Measurements from ENCODE around the gene PTS.
A peak's percentile ranks its signal among the peaks of the same experiment; 100 is the strongest.

PTS gene

DNA sequence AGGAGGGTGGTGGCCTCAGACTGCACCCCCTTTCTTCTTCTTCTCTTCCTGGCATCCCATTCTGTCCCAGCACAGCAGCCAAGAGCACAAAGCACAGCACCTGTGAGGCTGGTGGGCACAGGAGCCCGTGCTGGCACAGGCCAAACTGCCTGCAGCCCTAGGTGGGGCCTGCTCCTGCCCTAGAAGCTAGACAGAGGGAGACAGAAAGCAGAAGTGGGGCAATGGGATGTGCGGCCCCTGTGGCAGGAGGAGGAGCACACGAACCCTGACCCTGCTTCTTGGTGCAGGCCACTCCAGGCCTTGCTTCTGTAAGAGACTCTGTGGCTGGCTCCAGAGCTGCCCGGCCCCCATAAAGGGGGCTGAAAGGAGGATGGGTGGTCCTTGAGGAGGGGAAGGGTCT, 3.9 kb upstream of the PTS start:
- no peak for DNase-seq (ENCODE audit: low read depth)

DNA sequence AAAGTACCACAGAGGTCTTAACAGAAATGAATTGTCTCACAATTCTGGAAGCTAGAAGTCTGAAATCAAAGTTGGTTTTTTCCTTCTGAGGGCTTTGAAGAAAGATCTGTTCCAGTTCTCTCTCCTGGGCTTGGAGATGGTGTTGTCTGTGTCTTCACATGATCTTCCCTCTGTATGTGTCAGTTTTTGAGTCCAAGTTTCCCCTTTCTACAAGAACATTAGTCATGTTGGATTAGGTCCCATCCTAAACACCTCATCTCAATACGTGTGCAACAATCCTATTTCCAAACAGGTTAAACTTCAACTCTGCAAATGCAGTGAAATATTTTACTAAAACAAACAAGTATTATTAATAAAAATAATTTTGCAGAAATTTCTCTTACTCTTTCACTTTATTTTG, 3.1 kb upstream of the PTS start:
- no peak for DNase-seq (ENCODE audit: low read depth)

DNA sequence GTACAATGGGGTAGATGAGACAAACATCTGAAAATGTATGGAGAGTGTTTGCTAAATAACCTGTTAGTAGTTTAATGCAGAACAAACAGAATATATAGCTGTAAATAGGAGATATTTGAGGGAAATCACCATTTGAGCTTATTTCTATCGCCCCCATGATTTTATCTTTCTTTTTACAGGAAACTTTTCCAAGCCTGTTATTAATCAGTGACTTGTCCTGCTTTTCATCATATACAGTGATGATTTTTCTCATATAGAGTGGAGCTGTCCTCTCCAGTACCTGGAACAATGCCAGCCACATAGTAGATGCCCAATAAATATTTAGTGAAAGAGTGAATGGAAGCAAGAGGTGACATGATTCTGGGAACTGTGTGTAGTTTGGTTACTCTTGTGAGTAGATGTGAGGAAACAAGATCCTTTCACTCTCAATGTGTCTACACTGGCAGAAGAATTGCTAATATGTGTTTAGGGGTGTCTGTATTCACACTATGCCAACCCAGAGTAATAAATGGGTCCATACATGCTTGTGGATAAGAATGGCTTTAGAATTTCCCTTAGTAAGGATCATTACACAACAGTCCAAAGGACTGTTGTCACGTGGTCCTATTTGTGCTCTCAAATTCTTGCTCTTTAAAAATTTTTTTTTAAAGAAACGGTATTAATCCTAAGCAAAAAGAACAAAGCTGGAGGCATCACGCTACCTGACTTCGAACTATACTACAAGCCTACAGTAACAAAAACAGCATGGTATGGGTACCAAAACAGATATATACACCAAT, 2.3 kb upstream of the PTS start:
- DNase-seq (ENCODE audit: low read depth), result no peak

DNA sequence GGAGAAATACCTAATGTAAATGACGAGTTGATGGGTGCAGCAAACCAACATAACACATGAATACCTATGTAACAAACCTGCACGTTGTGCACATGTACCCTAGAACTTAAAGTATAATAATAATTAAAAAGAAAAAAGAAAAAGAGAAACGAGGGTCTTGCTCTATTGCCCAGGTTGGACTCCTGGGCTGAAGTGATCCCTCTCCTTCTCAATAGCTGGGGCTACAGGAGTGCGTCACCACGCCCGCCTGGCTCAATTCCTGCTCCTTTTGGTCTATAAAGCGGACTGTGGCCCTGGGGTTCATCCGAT, 521 bp upstream of the PTS start:
- peak; percentile 85 for DNase-seq (ENCODE audit: low read depth)

DNA sequence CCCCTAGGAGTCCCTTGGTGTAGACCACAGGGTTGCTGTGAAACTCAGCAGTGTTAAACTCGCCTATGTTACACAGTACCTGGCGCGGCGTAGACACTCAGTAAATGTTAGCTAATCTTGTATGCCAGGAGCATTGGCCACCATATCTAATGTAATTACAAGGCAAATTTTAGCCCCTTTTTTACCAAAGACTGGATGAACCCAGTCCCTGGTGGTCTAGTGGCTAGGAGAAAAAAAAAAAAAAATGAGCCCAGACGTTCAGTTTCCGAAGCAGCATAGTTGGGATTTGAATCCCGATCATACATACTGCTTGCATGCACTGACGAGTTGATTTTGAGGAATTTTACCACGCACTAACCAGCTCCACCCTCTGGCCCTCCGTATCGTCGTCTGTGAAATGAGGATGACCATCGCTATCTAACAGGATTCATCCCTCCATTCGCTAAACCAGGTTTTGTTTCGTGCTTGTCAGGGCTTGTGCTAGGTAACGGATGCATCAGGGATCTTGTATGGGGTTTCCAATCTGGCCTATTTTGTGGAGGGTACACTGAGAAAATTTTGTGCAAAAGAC, 688 bp downstream of the PTS start:
- DNase-seq (ENCODE audit: low read depth), result peak; percentile 56

DNA sequence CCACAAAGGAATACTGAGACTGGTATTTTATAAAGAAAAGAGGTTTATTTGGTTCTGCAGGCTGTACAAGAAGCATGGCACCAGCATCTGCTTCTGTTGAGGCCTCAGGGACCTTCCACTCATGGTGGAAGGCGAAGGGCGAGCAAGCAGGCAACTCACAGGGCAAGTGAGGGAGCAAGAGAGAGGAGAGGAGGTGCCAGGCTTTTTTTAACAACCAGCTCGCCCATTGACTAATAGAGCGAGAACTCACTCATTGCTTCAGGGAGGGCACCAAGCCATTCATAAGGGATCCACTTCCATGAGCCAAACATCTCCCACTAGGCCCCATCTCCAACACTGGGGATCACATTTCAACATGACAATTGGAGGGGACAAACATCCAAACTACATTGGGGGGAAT, 1.2 kb downstream of the PTS start:
- DNase-seq (ENCODE audit: low read depth), result no peak

DNA sequence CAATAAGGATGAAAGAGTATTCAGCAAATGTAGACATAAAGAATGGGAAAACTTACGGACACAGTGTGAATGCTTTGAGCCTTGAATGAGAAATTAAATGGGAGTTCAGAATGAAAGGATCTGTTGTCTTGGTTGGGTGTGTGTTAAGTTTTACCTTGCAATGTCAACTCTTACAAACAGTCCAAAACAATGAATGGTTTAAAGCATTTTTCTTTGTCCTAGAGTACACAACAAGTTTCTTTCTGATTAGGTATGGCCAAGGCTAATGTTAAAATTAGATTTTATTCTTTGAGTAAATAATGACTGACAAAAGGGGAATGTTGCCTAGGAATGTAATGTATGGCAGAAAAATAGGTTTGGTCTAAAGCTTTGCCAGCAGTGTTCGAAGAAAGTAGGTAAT, 2.5 kb downstream of the PTS start:
- DNase-seq (ENCODE audit: low read depth), result no peak

DNA sequence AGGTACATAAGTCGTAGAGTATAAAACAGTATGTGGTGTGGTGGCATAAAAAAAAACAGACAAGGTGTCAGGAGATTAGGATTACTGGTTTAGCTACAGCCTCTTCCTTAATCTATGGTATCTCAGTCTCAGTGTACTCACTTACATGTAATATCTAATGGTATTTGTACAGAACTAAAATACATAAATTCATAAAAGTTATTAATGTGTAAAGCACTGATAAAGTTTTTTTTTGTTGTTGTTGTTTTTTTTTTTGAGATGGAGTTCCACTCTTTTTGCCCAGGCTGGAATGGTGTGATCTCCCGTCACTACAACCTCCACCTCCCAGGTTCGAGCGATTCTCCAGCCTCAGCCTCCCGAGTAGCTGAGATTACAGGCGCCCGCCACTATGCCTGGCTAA, 2.9 kb downstream of the PTS start:
- no peak for DNase-seq (ENCODE audit: low read depth)

DNA sequence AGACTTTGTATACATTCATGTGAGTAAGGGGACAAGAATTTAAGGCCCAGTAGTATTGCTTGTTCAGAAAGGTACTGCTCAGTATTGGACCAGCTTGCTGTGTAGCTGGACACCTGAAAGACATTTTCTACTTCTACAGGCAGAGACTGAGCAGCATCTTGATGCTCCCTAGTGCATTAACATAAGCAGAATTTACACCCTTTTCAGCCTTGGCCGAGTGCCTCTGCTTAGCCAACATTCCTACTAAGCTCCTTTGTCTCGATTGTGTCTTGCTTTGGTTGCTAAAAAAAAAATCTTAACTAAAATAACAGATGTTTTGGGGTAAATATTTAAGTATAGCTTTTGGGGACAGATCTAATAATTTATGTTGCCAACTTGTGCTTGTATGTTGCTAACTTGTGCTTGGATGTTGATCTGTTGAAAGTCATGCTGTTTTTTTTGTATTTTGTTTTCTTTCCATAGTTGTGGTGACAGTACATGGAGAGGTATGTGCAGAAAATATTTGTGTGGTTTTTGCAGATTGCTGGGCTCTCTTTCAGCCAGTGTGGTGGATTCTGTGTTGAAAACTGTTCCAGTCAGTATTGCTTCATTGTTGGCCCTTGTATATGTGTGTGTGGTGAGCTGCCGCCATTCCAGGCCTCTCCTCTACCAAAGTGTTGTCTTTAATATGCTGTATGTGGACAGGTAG, 3.7 kb downstream of the PTS start:
- DNase-seq (ENCODE audit: low read depth), result peak; percentile 89

DNA sequence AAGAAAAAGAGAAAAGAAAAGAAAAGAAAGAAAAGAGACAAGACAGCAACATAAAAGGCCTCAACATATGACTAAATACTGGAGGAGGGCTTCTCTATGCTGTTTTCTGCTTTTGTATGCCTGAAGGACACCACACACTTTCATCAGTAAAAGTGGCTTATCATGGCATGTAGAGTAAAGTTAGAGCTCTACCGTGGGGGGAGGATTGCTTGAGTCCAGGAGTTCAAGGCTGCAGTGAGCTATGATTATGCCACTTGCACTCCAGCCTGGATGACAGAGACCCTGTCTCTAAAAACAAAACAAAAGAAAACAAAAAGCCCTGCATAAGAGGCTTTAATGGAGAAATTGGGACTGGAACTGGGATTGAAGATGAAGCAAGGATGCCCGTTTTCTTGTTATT, 5.7 kb downstream of the PTS start:
- DNase-seq (ENCODE audit: low read depth), result no peak

DNA sequence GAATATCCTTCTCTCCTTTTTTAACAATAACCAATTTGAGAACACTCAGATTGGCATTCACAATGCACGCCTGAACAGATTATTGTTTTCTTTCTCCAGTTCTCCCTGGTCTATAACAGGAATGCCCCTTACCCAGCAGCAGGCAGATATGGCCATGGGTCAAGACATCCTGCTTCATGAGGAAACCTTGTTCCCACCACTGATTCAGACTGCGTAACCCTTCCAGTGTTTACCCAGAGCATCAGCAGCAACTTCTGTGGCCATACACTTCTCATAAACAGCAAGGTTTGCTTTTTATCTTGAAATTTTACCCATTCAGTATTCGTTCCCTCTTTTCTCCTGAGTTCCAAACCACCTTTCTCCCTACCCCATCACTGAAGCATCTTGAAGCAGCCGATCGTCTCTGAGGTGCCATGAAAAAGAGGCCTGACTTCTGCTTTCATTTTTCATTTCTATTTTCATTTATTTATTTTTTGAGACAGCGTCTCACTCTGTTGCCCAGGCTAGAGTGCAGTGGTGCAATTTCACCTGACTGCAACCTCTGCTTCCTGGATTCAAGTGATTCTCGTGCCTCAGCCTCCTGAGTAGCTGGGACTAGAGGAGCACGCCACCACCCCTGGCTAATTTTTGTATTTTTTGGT, 9.6 kb downstream of the PTS start:
- no peak for DNase-seq (ENCODE audit: low read depth)

DNA sequence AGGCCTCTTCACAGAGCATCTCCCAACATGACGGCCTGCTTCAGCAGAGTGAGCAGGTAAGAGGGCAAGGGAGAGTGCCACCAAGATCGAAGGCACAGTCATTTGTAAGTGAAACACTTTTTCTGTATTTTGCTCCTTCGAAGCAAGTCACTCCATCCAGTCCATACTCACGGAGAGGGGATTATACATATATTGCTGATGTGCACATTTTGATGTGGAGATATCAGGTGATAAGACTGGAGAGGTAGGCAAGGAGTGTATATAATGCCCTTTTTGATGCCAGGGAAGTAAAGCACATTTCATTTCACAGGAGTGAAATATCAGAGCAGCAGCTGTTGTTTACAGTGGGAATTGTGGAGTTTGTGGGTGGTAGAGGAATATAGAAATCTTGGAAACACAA, 11.2 kb downstream of the PTS start:
- no peak for DNase-seq (ENCODE audit: low read depth)

DNA sequence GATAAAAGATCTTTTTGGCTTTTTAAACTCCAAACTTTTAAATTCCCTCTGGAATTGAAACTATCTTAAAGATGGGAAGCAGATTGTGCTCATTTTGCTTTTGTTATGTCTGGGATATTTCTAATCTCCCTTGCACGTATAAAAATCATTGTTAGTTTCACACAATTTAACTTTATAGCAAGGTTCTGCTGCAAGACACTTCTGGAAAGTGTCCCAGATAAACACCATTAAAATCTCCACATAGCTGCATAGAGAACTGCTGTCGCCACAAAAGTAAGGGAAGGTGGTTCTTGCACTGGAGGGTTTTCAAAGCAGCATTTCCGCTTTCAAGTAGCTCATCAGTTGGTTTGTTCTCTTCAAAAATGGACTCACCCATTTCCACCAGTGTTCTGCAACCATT, 11.8 kb downstream of the PTS start:
- peak; percentile 46 for DNase-seq (ENCODE audit: low read depth)

DNA sequence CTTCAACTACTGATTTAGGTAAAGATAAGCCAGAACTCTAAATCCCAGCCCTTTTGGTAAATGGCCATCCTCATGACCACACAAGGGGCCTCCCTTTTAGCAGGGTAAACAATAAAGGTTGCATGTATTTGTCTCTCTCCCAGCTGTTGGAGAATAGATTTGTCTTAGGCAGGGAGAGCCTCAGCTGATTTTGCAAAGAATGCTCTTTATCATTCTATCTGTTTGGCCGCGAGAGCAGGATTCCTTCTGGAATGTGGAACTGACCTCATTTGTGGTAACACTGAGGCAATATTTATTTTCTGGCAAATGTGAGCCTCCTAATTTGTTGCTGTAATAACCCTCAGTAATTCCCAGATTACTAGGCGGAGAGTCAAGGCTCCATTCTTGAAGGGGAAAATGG, 15.3 kb downstream of the PTS start:
- DNase-seq (ENCODE audit: low read depth), result peak; percentile 93

DNA sequence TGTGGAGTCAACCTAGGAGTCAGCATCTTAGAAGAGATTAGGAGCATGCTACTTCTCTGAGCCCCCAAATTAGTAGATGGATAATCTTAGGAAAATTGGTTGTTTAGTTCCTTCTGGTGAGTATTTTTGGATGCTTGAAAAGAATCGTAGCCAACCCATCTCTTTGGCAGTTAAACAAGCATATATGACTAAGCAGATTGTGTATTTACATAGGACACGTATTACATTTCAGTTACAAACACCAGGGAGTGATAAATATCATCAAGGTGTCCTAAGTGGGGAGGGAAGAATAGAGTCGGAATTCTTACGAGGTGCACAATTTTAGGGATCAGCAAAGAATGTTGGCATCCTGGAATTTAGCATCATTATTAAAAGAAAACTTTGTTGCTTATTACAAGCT, 21.0 kb downstream of the PTS start:
- DNase-seq (ENCODE audit: low read depth), result peak; percentile 26

DNA sequence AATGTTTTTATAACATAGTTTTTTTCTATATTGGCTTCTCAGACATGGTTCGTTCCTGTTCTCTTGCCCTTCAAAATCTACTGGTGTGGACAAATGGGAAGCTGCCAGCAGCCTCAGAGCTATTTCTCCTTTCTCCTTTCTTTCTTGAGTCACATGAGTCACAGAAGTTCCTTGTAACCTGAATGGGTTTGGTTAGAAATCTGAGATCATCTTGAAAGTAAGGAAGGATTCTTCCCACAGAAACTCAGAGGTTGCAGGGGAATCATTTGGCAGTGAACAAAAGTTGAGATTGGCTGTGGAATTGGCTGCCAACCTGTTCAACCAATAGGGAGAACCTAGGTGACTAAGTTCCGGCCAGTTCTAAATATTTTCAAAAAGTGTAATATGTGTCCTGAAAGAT, 22.0 kb downstream of the PTS start:
- DNase-seq (ENCODE audit: low read depth), result peak; percentile 42

DNA sequence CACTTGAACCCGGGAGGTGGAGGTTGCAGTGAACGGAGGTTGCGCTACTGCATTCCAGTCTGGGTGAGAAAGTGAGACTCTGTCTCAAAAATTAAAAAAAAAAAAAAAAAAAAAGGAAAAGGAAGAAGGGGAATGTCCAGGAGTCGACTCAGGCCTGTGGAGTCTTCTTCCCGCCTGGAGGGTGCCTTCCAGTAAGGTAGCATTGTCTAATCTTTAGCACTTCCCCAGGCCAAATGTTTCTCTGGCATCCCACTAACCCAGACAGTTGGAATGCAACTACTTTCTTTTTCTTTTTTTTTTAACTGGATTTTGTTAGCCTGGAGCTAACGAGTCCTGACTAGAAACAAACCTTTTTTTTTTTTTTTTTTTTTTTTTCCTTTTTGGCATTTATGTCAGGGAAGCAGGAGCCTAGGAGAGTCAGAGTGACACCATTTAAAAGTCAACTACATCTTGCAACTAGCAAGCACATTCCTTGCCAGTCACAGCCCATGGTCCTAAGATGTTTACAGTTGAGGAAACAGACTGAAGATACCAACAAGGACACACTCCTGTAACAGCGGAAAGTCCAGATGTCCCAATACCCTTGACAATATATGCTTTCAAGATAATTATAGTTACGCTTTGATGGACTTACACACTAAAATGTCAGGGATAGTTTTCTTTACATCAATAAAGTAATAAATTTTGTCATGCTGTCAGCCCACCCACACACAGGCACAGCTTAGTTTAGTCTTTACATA, 23.8 kb downstream of the PTS start:
- peak; percentile 76 for DNase-seq (ENCODE audit: low read depth)

DNA sequence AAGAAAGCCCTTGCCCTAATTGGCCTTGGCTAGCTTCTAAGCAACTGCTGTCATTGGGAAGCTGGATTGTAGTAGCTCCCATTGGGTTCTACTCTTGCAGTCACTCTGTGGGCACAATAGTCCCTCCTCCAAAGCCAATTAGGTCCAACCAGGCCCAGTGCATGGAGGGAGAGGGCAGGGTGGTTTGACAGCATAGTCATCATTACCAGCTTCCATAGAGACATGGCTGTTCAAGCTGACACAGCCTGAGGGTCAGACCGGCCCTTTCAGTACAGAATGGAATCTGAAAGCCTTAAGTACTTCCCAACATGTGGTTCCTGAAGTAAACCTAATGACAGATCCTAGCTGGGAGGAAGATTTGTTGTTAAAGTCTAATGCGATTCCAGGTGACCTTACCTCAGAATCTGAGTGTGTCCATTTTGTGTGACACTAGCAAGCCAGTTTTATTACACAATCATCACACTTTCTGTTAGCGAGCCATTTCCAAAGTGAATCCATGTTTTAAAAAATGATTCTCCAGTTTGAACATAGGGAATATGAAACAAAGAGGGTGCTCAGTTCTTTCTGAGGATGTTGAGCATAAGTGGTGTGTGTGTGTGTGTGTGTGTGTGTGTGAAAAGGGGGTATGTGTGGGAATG, 27.5 kb downstream of the PTS start:
- peak; percentile 17 for DNase-seq (ENCODE audit: low read depth)

DNA sequence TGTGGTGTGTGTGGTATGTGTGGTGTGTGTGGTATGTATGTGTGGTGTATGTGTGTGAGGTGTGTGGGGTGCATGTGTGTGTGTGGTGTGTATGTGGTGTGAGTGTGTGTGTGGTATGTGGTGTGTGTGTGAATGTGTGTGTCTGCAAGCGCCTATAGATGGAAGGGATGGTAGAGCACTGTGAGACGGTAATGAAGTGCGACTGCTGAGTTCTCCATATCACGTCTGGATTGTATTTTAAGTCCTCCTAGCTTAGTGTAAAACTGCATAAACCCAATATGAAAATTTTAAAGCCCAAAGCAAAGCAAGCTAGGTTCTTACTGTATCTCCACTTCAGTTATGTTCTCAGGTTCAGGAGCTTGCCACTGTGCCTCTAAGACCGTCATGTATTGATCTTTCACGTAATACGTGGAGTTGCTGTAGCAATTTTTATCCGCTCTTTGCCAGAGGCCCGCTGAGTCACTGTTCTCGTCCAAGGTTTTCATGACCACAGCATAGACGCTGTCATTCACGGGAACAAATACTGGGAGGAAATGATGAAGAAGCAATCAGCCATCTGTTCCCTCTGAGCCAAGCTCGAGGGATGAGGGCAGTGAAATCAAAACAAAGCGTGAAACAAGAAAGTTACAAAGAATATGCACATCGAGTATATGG, 29.0 kb downstream of the PTS start:
- DNase-seq (ENCODE audit: low read depth), result peak; percentile 73

DNA sequence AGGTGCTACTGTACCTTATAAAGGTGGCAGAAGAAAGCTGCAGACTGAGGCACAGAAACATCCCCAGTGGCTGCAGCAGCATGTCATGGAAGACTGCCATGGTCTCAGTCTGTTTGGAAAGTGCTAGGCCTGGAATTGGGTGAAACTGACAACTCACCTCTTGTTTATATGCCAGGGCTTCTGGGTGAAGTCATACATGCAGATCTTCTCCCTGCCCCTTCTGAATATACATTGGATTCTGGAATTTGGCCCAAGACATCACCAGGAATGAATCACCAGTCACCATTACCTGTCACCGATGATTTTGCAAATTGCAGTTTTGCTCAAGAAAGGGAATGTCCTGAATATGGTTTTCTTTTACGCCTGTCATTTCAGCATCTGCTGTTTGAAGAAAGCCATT, 34.3 kb downstream of the PTS start, which contains the start of gene PLET1:
PLET1 (minus strand) TSS at position 371 of the 400 bp plus-strand sequence; CDS start at position 100, 271 bp downstream.
- DNase-seq (ENCODE audit: low read depth), result no peak

DNA sequence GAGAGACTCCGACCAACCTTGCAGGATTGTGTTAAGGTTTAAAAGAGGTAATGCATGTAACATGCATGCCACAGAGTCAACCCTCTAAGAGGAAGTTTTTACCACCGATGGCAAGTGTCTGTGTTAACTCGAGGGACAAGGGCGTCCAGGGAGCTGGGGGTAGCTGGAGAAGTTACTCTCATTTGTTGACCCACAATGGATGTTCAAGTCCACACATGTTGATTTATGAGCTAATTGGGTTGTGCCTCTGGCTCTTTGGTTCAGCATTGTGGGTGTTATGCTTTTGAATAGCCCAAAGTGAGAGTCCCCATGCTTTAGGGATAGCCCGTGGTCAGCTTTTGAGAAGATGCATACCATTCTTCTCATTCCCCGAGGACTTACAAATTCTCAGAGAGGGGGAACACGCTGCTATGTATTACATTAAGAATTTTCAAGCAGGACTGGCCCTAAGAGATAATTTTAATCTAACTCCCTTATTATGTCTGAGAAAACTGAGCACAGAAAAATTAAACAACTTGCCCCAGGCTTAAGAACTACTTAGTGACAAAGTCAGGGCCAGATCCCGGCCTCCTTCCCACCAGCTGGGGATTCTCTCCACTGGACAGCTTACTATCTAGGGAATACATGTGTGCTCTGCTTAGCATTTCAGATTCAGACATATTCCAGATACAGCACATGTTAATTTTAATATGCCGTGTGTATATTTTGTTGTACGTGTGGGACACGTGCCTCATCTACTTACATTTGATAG, 39.6 kb downstream of the PTS start:
- DNase-seq (ENCODE audit: low read depth), result peak; percentile 91

Data from EH (cell line).